ENCODE results near the gene RASA3. TPM values are rescaled to one million over a fixed set of nuclear protein-coding genes. Genes with fewer than 3 reads are reported as not detected.

The RASA3 gene
- total RNA-seq, 1 experiment from 2014 or later: 18.6 TPM

DNA sequence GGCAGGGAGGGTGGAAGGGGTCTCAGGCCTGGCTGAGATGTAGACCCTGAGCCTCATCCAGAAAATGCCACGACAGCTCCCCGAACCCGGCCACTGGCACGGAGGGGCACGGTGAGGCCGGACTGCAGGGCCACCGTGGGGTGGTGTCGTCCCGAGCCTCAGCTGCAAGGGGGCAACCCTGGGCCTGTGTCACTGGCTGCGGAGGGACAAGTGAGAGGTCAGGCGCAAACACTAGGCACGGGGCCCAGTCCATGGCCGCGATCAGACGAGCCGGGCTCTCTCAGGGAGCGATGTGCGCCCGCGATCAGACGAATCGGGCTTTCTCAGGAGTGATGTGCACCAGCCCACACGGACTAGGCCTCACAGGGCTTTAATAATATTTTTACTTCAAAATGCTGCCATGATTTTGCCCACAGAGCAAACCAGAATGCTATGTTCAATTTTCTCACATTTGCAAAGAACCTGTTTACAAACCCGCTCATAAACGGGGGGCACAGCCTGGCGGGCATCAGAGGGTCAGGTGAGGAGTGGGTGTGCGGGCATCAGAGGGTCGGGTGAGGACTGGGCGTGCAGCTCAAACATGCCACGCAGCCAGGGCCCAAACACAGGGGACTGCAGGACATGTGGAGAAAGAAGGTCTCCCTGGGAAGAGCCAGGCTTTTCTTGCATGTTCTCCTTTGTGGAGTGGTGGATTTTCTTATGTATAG lies 115.9 kb downstream of the RASA3 start:
- Histone ChIP-seq H3K9me3 (ENCODE audit: control insufficient read depth in 1 of 2, insufficient read depth in 1 of 2, low read depth in 1 of 2, low read length in 2 of 2) (no peaks in the 10 kb centered on the region), H3K4me1 (ENCODE audit: control insufficient read depth in 1 of 2, insufficient read depth in 2 of 2, low read length in 2 of 2) (peaks cover 0 to 5% of the 10 kb centered on the region in 2 experiments; a peak in 2 of 4 replicates), H4K20me1 (ENCODE audit: insufficient read depth) (no peaks in the 10 kb centered on the region), H3K27me3 (ENCODE audit: insufficient read depth, low read length) (no peaks in the 10 kb centered on the region), H2AFZ (ENCODE audit: low read depth, low read length, poor library complexity, severe bottlenecking) (no peak overlapping the region), H3K9ac (ENCODE audit: low read length) (no peak overlapping the region), H3K4me3 (replicated peaks in 1 of 2; ENCODE audit: low read depth in 1 of 2, low read length in 2 of 2) (no peak overlapping the region), H3K9me2 (ENCODE audit: insufficient read depth) (no peaks in the 10 kb centered on the region), H3K79me2 (ENCODE audit: insufficient read depth, low read length) (no peaks in the 10 kb centered on the region), H3K36me3 (ENCODE audit: control insufficient read depth in 1 of 2, insufficient read depth in 2 of 2, low read length in 2 of 2) (no peaks in the 10 kb centered on the region), H3K4me2 (ENCODE audit: low read length) (no peak overlapping the region), H3K27ac (ENCODE audit: low read depth, low read length) (no peak overlapping the region)
- intact Hi-C loops (cut with micrococcal nuclease): no loop called here
- CTCF ChIA-PET: no interaction called here
- TF ChIP-seq ELF1 (IDR thresholded peaks at IDR 0.05; ENCODE audit: borderline replicate concordance, low read depth) (no peak), EZH2 (IDR thresholded peaks at IDR 0.05) (no peak), SP1 (IDR thresholded peaks at IDR 0.05; ENCODE audit: low read depth) (no peak), EZH2phosphoT487 (IDR thresholded peaks at IDR 0.05; ENCODE audit: borderline replicate concordance) (no peak), EGR1 (IDR thresholded peaks at IDR 0.05; ENCODE audit: low read depth) (no peak)
- no TSS peak for BruUV-seq (replicated peaks)
- RAD21 ChIA-PET (ENCODE audit: low non-redundant PET in 1 of 2, low total read pairs in 2 of 2, uncharacterized antibody in 2 of 2, unreplicated experiment in 2 of 2): interaction anchor here in 1 of 2 experiments (0.6 kb wide), 1 partner anchor 23 kb away, joined by 4 read pairs; no protein-coding TSS in a partner anchor
- POLR2A ChIA-PET: no interaction called here
- DNase-seq (ENCODE audit: low read depth, low spot score): no peak
- no peak for ATAC-seq

DNA sequence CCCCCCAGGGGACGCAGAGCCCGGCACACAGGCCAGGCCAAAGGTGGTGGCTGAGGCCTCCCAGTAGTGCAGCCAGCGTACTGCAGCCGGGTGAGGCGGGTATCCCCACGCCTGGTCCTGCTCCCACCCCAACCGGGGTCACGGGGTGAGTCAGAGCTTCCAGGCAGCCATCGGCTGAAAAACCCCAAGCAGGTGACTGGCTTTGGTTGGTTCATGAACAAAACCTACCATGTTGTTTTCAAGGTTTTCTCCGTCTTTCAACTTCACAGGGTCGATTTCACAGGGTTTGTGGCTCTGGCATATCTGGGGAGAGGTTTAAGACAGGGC lies 116.5 kb downstream of the RASA3 start:
- intact Hi-C loops (cut with micrococcal nuclease): no loop called here
- no peaks in the 10 kb centered on the region for H3K36me3 ChIP-seq (ENCODE audit: control insufficient read depth in 1 of 2, insufficient read depth in 2 of 2, low read length in 2 of 2)
- no peak overlapping the region for H3K4me2 ChIP-seq (ENCODE audit: low read length)
- ChIA-PET POLR2A (no interaction called here), CTCF (no interaction called here), RAD21 (ENCODE audit: low non-redundant PET in 1 of 2, low total read pairs in 2 of 2, uncharacterized antibody in 2 of 2, unreplicated experiment in 2 of 2) (no interaction called here)
- H2AFZ ChIP-seq (ENCODE audit: low read depth, low read length, poor library complexity, severe bottlenecking): no peak overlapping the region
- TF ChIP-seq ELF1 (IDR thresholded peaks at IDR 0.05; ENCODE audit: borderline replicate concordance, low read depth) (no peak), SP1 (IDR thresholded peaks at IDR 0.05; ENCODE audit: low read depth) (no peak), POLR2AphosphoS5 (IDR thresholded peaks at IDR 0.05; ENCODE audit: low read depth, low read length) (no peak), ZFX (IDR thresholded peaks at IDR 0.05) (no peak), YY1 (IDR thresholded peaks at IDR 0.05; ENCODE audit: extremely low read depth, insufficient replicate concordance, low read depth, low read length) (no peak), FOSL1 (IDR thresholded peaks at IDR 0.05; ENCODE audit: low read depth) (no peak), EGR1 (IDR thresholded peaks at IDR 0.05; ENCODE audit: low read depth) (no peak), CEBPB (IDR thresholded peaks at IDR 0.05; ENCODE audit: low read depth) (no peak)
- TF ChIP-seq, protein P1, sequence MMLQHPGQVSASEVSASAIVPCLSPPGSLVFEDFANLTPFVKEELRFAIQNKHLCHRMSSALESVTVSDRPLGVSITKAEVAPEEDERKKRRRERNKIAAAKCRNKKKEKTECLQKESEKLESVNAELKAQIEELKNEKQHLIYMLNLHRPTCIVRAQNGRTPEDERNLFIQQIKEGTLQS (IDR thresholded peaks at IDR 0.05): no peak
- H3K27me3 ChIP-seq (ENCODE audit: insufficient read depth, low read length): no peaks in the 10 kb centered on the region
- no TSS peak for BruUV-seq (replicated peaks)
- DNase-seq (ENCODE audit: low read depth, low spot score): no peak
- no peak overlapping the region for H3K4me3 ChIP-seq (replicated peaks in 1 of 2; ENCODE audit: low read depth in 1 of 2, low read length in 2 of 2)
- peaks cover 0 to 5% of the 10 kb centered on the region in 2 experiments; a peak in 2 of 4 replicates for H3K4me1 ChIP-seq (ENCODE audit: control insufficient read depth in 1 of 2, insufficient read depth in 2 of 2, low read length in 2 of 2)
- H3K9me3 ChIP-seq (ENCODE audit: control insufficient read depth in 1 of 2, insufficient read depth in 1 of 2, low read depth in 1 of 2, low read length in 2 of 2): no peaks in the 10 kb centered on the region
- H4K20me1 ChIP-seq (ENCODE audit: insufficient read depth): no peaks in the 10 kb centered on the region
- H3K9me2 ChIP-seq (ENCODE audit: insufficient read depth): no peaks in the 10 kb centered on the region
- no peaks in the 10 kb centered on the region for H3K79me2 ChIP-seq (ENCODE audit: insufficient read depth, low read length)
- ATAC-seq: no peak
- no peak overlapping the region for H3K27ac ChIP-seq (ENCODE audit: low read depth, low read length)
- H3K9ac ChIP-seq (ENCODE audit: low read length): no peak overlapping the region

Measured in HCT116 (cell line).